ENCODE results near the gene DHDH. TPM values are rescaled to one million over a fixed set of nuclear protein-coding genes. Genes with fewer than 3 reads are reported as not detected.

DHDH gene
- polyA plus RNA-seq, 3 donors = 0.38 TPM; not detected in 2

DNA sequence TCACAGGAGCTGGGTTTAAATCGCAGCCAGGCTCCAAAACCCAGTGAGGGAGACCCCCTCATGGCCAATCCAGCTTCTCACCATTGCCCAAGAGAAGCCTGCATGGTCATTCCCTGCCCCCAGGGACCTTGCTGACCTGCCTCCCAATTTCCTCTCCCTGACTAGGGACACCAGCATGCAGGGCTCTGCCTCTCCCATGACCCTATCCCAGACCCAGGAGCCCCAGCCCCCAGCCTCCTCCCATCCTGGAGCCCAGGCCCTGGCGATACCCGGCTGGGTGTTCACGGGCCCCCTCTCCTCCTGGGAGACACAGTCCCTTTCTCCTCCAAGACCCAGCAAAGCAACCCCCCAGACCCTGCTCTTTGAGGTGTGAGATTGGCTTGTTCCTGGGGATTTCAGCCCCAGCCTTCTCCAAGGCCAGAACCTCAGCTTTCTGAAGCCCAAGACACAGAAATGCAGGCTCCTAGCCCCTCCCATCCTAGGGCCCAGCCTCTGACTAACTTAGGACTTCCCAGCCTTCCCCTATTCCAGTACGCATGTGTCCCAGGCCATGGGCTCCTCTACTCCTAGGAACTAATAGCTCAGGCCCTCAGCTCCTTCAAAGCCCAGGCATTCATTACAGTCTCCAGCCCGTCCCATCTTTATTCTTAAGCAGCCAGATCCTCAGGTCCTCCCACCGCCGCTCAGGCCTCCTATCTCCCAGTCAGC lies 58.5 kb downstream of the DHDH start:
- Histone ChIP-seq H3K4me2 (replicated peaks; ENCODE audit: extremely low read depth, low read length, poor library complexity, severe bottlenecking) (peak overlapping the region; percentile 98), H2AFZ (ENCODE audit: insufficient read depth, low read depth, low read length, poor library complexity, severe bottlenecking) (peak overlapping the region; percentile 95), H3K4me3 (replicated peaks in 1 of 3; ENCODE audit: low read depth in 2 of 3, low read length in 3 of 3) (peak overlapping the region; percentile 78 to 98 (median 93)), H3K9ac (ENCODE audit: insufficient read depth, low read length, poor library complexity, severe bottlenecking) (peak overlapping the region; percentile 85), H3K4me1 (ENCODE audit: control insufficient read depth in 1 of 2, insufficient read depth in 2 of 2, low read length in 2 of 2) (peaks cover 25 to 40% of the 10 kb centered on the region in 2 donors), H3K36me3 (replicated peaks in 1 of 2; ENCODE audit: control insufficient read depth in 1 of 2, insufficient read depth in 2 of 2, low read length in 2 of 2) (peaks cover 18 to 33% of the 10 kb centered on the region in 2 donors), H3K27ac (ENCODE audit: low read depth in 1 of 2, low read length in 2 of 2) (peak overlapping the region; percentile 86 to 94), H3K9me3 (replicated peaks in 1 of 2; ENCODE audit: control insufficient read depth in 1 of 2, insufficient read depth in 1 of 2, low read length in 2 of 2) (no peaks in the 10 kb centered on the region), H3K27me3 (ENCODE audit: control insufficient read depth in 2 of 2, insufficient read depth in 2 of 2, low read length in 2 of 2) (no peaks in the 10 kb centered on the region), H3K79me2 (ENCODE audit: insufficient read depth, low read length) (peaks cover 65% of the 10 kb centered on the region), H4K20me1 (ENCODE audit: insufficient read depth, low read length) (peaks cover 8% of the 10 kb centered on the region)
- H3K27ac Mint-ChIP-seq = peak overlapping the region; percentile 91 to 99 (median 97)
- intact Hi-C loops (cut with micrococcal nuclease) = loop anchor here in 1 of 2 donors (10.0 kb wide), 1 partner anchor 667 kb away; the partner anchor contains the start of gene EMP3
- peaks cover 22 to 45% of the 10 kb centered on the region in 2 donors for H3K36me3 Mint-ChIP-seq
- TF ChIP-seq, protein P1, sequence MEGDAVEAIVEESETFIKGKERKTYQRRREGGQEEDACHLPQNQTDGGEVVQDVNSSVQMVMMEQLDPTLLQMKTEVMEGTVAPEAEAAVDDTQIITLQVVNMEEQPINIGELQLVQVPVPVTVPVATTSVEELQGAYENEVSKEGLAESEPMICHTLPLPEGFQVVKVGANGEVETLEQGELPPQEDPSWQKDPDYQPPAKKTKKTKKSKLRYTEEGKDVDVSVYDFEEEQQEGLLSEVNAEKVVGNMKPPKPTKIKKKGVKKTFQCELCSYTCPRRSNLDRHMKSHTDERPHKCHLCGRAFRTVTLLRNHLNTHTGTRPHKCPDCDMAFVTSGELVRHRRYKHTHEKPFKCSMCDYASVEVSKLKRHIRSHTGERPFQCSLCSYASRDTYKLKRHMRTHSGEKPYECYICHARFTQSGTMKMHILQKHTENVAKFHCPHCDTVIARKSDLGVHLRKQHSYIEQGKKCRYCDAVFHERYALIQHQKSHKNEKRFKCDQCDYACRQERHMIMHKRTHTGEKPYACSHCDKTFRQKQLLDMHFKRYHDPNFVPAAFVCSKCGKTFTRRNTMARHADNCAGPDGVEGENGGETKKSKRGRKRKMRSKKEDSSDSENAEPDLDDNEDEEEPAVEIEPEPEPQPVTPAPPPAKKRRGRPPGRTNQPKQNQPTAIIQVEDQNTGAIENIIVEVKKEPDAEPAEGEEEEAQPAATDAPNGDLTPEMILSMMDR (IDR thresholded peaks at IDR 0.05) = no peak
- peak overlapping the region; percentile 92 to 94 for H3K4me3 Mint-ChIP-seq
- WGBS (ENCODE audit: insufficient coverage) = 21% methylated on average over 4 of the region's 8 CpGs
- peaks cover 26% of the 10 kb centered on the region for H3K4me1 Mint-ChIP-seq
- DNase-seq = peak; percentile 39 to 91 (median 50)
- H3K27me3 Mint-ChIP-seq (ENCODE audit: low read depth in 3 of 3) = peaks cover 0 to 3% (median 0%) of the 10 kb centered on the region in 3 donors
- peaks cover 0 to 1% (median 0%) of the 10 kb centered on the region in 7 donors for H3K9me3 Mint-ChIP-seq

DNA sequence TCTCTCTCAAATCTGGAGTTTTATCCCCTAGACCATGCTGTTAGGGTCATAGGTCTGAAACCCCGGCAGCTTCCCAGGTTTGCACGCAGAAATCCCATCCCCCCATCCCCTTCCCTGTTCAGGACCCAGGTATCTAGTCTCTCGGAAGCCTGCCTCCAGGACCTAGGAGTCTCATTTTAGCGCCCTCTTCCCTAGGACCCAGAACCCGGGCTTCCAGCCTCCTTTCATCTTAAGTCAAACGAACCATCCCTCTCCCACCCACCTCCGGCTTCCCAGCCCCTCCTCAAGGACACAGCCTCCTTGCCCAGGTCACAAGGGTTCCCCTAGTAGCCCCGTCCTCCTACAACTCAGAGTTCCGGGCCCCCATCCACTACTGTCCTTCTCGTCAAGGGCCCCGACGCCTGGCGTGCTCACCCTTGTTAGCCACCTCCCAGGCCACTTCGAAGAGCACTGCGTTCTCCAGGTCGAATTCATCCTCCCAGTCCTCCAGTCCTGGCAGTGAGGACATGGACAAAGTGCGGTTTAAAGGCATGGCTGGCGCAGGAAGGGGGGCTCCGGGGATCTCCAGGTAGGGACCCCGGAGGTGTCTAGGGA lies 59.2 kb downstream of the DHDH start:
- H4K20me1 ChIP-seq (ENCODE audit: insufficient read depth, low read length) = peaks cover 8% of the 10 kb centered on the region
- Mint-ChIP-seq H3K27me3 (ENCODE audit: low read depth in 3 of 3) (peaks cover 0 to 3% (median 0%) of the 10 kb centered on the region in 3 donors), H3K36me3 (peaks cover 20 to 39% of the 10 kb centered on the region in 2 donors), H3K4me3 (peak overlapping the region; percentile 92 to 94), H3K9me3 (peaks cover 0 to 1% (median 0%) of the 10 kb centered on the region in 7 donors), H3K27ac (peak overlapping the region; percentile 91 to 99 (median 97)), H3K4me1 (peaks cover 26% of the 10 kb centered on the region)
- no peaks in the 10 kb centered on the region for H3K27me3 ChIP-seq (ENCODE audit: control insufficient read depth in 2 of 2, insufficient read depth in 2 of 2, low read length in 2 of 2)
- no peaks in the 10 kb centered on the region for H3K9me3 ChIP-seq (replicated peaks in 1 of 2; ENCODE audit: control insufficient read depth in 1 of 2, insufficient read depth in 1 of 2, low read length in 2 of 2)
- peaks cover 25 to 40% of the 10 kb centered on the region in 2 donors for H3K4me1 ChIP-seq (ENCODE audit: control insufficient read depth in 1 of 2, insufficient read depth in 2 of 2, low read length in 2 of 2)
- DNase-seq = no peak
- 0% methylated on average over 16 of the region's 20 CpGs for WGBS (ENCODE audit: insufficient coverage)
- peak overlapping the region; percentile 95 for H2AFZ ChIP-seq (ENCODE audit: insufficient read depth, low read depth, low read length, poor library complexity, severe bottlenecking)
- peak overlapping the region; percentile 78 to 98 (median 93) for H3K4me3 ChIP-seq (replicated peaks in 1 of 3; ENCODE audit: low read depth in 2 of 3, low read length in 3 of 3)
- H3K79me2 ChIP-seq (ENCODE audit: insufficient read depth, low read length) = peaks cover 71% of the 10 kb centered on the region
- H3K9ac ChIP-seq (ENCODE audit: insufficient read depth, low read length, poor library complexity, severe bottlenecking) = peak overlapping the region; percentile 85
- peaks cover 18 to 27% of the 10 kb centered on the region in 2 donors for H3K36me3 ChIP-seq (replicated peaks in 1 of 2; ENCODE audit: control insufficient read depth in 1 of 2, insufficient read depth in 2 of 2, low read length in 2 of 2)
- peak overlapping the region; percentile 86 to 94 for H3K27ac ChIP-seq (ENCODE audit: low read depth in 1 of 2, low read length in 2 of 2)
- H3K4me2 ChIP-seq (replicated peaks; ENCODE audit: extremely low read depth, low read length, poor library complexity, severe bottlenecking) = peak overlapping the region; percentile 98
- TF ChIP-seq, protein P1 (IDR thresholded peaks at IDR 0.05) = no peak
- intact Hi-C loops (cut with micrococcal nuclease) = loop anchor here in 1 of 2 donors (10.0 kb wide), 1 partner anchor 668 kb away; the partner anchor contains the start of gene EMP3

All from CD14-positive monocyte (primary cell).